Endothelial cell of umbilical vein (primary cell): ENCODE data around the gene STX8. TPM values are rescaled to one million over a fixed set of nuclear protein-coding genes. Genes with fewer than 3 reads are reported as not detected.

Experiments
- BruUV-seq: library from RNA; stranded (reverse); fragments of 400-500 nt; replicated peaks from 2 replicates; lab custom pipeline; 2021; lab: Mats Ljungman, UMichigan
- CTCF ChIA-PET: fragments of 300-600, 350-600 bp; sonication (Branson Sonifier 250); formaldehyde crosslinking; loops from one replicate; lab custom pipeline; 2021; ENCODE audit warnings: antibody characterized with exemption, inconsistent platforms; lab: Charles Lee
- POLR2A ChIA-PET: fragments of 300-600, 350-600 bp; sonication (Branson Sonifier 250); formaldehyde crosslinking; loops from one replicate; lab custom pipeline; 2021; ENCODE audit warnings: antibody characterized with exemption, inconsistent platforms; lab: Charles Lee
- DNase-seq: peaks from one replicate; pipeline ENCODE4 v3.0.0-alpha.2; 2011; ENCODE audit warnings: low read depth, low spot score
- FAIRE-seq: peaks from 2 replicates; lab custom pipeline; 2011; peaks lifted over from hg19 to GRCh38; lab: Jason Lieb, UNC
- H2AFZ ChIP-seq: 2 replicates; pipeline ENCODE4 v1.6.0; 2012; ENCODE audit warnings: low read depth, low read length, control low read depth, inconsistent platforms
- H3K27ac ChIP-seq: 2 replicates; pipeline ENCODE4 v1.5.1; 2011; ENCODE audit warnings: low read depth, mild to moderate bottlenecking, control low read depth, low read length, moderate library complexity; ENCODE audit not compliant: insufficient read depth
- H3K27me3 ChIP-seq, 2 experiments: 2 replicates each; pipeline versions ENCODE4 v1.6.0 to v1.6.1; 2011; ENCODE audit warnings: low read length in 2 of 2, mixed read lengths in 1 of 2; ENCODE audit not compliant: control insufficient read depth in 2 of 2, insufficient read depth in 2 of 2
- H3K36me3 ChIP-seq, 2 experiments: 2 replicates in 1 of 2; 3 replicates in 1 of 2; pipeline ENCODE4 v1.5.1; 2011; ENCODE audit warnings: low read length in 2 of 2, mild to moderate bottlenecking in 1 of 2, moderate library complexity in 1 of 2; ENCODE audit not compliant: control insufficient read depth in 2 of 2, insufficient read depth in 2 of 2; ENCODE audit errors: extremely low read depth in 1 of 2
- H3K4me1 ChIP-seq: 3 replicates; pipeline ENCODE4 v1.5.1; 2011; ENCODE audit warnings: mild to moderate bottlenecking, low read length; ENCODE audit not compliant: control insufficient read depth, insufficient read depth; ENCODE audit errors: extremely low read depth
- H3K4me2 ChIP-seq: 2 replicates; pipeline ENCODE4 v1.6.1; 2011; ENCODE audit warnings: low read length, control low read depth, mixed read lengths; ENCODE audit not compliant: insufficient read depth
- H3K4me3 ChIP-seq, 3 experiments: fragments of 200-600 bp in 1 of 3; sonication (generic), shearing (Covaris generic) in 1 of 3; replicated peaks in 1 of 3; 2 replicates each; pipeline ENCODE4 v1.5.1; 2011 to 2016; ENCODE audit warnings: control low read depth in 3 of 3, low read length in 3 of 3, mild to moderate bottlenecking in 2 of 3, inconsistent platforms in 1 of 3, low read depth in 1 of 3, moderate library complexity in 1 of 3; ENCODE audit not compliant: insufficient read depth in 1 of 3
- H3K79me2 ChIP-seq: 2 replicates; pipeline ENCODE4 v1.6.0; 2012; ENCODE audit warnings: low read length, inconsistent platforms; ENCODE audit not compliant: control insufficient read depth, insufficient read depth
- H3K9ac ChIP-seq: replicated peaks from 2 replicates; pipeline ENCODE3; 2011; ENCODE audit warnings: low read length, control low read depth; ENCODE audit not compliant: insufficient read depth; ENCODE audit errors: extremely low read depth
- H3K9me1 ChIP-seq: replicated peaks from 3 replicates; pipeline ENCODE4 v1.6.0; 2011; ENCODE audit warnings: mild to moderate bottlenecking, low read length; ENCODE audit not compliant: control insufficient read depth, insufficient read depth; ENCODE audit errors: extremely low read depth
- H3K9me3 ChIP-seq: replicated peaks from 2 replicates; pipeline ENCODE4 v1.5.1; 2012; ENCODE audit warnings: low read length, inconsistent platforms; ENCODE audit not compliant: control insufficient read depth, insufficient read depth
- H4K20me1 ChIP-seq: replicated peaks from 2 replicates; pipeline ENCODE3; 2011; ENCODE audit warnings: mild to moderate bottlenecking, low read length; ENCODE audit not compliant: control insufficient read depth, insufficient read depth; ENCODE audit errors: extremely low read depth
- EZH2 ChIP-seq: IDR thresholded peaks from 2 replicates; pipeline ENCODE4 v1.6.1; 2012; ENCODE audit warnings: borderline replicate concordance, low read depth, mild to moderate bottlenecking, moderate library complexity, low read length, inconsistent platforms; ENCODE audit not compliant: severe bottlenecking
- JUN ChIP-seq: IDR thresholded peaks from 2 replicates; pipeline ENCODE4 v1.6.1; 2011; ENCODE audit warnings: borderline replicate concordance, low read depth; ENCODE audit not compliant: insufficient read length, insufficient read depth
- MYC ChIP-seq: IDR thresholded peaks from one replicate; pipeline ENCODE4 v1.6.1; 2011; ENCODE audit warnings: mild to moderate bottlenecking, low read depth, low read length
- POLR2A ChIP-seq: IDR thresholded peaks from 2 replicates; pipeline ENCODE4 v1.6.1; 2012; ENCODE audit warnings: low read depth, mild to moderate bottlenecking, control low read depth, low read length
- POLR2AphosphoS5 ChIP-seq: IDR thresholded peaks from 2 replicates; pipeline ENCODE4 v1.6.1; 2012; ENCODE audit warnings: low read depth, mild to moderate bottlenecking, control low read depth, low read length, moderate library complexity; ENCODE audit not compliant: insufficient read depth
- dilution Hi-C: fragments of 300-500 bp; cut with MboI; formaldehyde crosslinking; loops from one replicate; pipeline ENCODE4 v1.15.0; 2019; ENCODE audit warnings: low sequenced_read_pairs; ENCODE audit not compliant: extremely low pct_ligation_motif_present
- intact Hi-C: fragments of 100-400 bp; cut with micrococcal nuclease; formaldehyde crosslinking; loops from one replicate; pipeline ENCODE4 v1.10.0; 2022
- polyA plus RNA-seq, 4 experiments: library from polyadenylated mRNA; depleted of rRNA in 3 of 4; stranded (reverse) in 3 of 4; unstranded in 1 of 4; fragments of >200 nt; gene quantifications; 2 replicates each; pipeline versions ENCODE4 v1.2.1 to v1.2.3, GENCODE V29; 2011 to 2012; ENCODE audit warnings: missing spikeins in 1 of 4
- total RNA-seq: library from RNA; stranded (reverse); gene quantifications from 2 replicates; pipeline ENCODE4 v1.2.3, GENCODE V29; 2021
- TF ChIP-seq, protein P1 (sequence below): IDR thresholded peaks from 2 replicates; pipeline ENCODE4 v1.6.1; 2011; ENCODE audit not compliant: insufficient read depth, insufficient read length
- TF ChIP-seq, protein P2 (sequence below), 2 donors: IDR thresholded peaks; 1 replicate in 1 of 2; 2 replicates in 1 of 2; pipeline ENCODE4 v1.5.1; 2011; ENCODE audit warnings: low read length in 2 of 2, mild to moderate bottlenecking in 2 of 2, moderate library complexity in 2 of 2, control low read depth in 1 of 2, inconsistent platforms in 1 of 2, low read depth in 1 of 2; ENCODE audit not compliant: insufficient read depth in 1 of 2; ENCODE audit errors: extremely low read depth in 1 of 2

Gene STX8
- total and polyA plus RNA-seq, 2 donors (not counting 3 experiments of a cell fraction or from before 2014, with no cell fraction given) = 25.9 to 67.3 TPM

DNA sequence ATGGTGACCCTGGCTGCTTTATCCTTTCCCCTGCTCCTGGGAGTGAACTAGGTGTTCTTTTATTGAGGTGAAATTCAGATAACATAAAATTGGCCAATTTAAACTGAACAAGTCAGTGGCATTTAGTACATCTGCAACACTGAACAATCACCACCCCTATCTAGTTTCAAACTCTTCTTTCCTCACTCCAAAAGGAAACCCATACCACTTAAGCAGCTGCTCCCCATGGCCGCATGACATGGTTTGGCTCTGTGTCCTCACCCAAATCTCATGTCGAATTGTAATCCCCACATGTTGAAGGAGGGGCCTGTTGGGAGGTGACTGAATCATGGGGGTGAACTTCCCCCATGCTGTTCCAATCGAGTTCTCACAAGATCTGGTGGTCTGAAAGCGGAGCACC lies 154.1 kb downstream of the STX8 start:
- no peaks in the 10 kb centered on the region for H3K36me3 ChIP-seq
- FAIRE-seq (no peak), DNase-seq (no peak)
- H3K9me1 ChIP-seq = no peaks in the 10 kb centered on the region
- ChIA-PET CTCF (no interaction called here), POLR2A (no interaction called here)
- no peaks in the 10 kb centered on the region for H3K4me1 ChIP-seq
- no peaks in the 10 kb centered on the region for H3K9me3 ChIP-seq
- dilution Hi-C loops = no loop called here
- no peak overlapping the region for H3K9ac ChIP-seq
- intact Hi-C loops = no loop called here
- H3K27me3 ChIP-seq = no peaks in the 10 kb centered on the region
- no peaks in the 10 kb centered on the region for H3K79me2 ChIP-seq
- no peak overlapping the region for H2AFZ ChIP-seq
- no peak overlapping the region for H3K27ac ChIP-seq
- H3K4me2 ChIP-seq = no peak overlapping the region
- TF ChIP-seq MYC (no peak), JUN (no peak), POLR2AphosphoS5 (no peak), EZH2 (no peak), POLR2A (no peak)
- TF ChIP-seq, protein P1, sequence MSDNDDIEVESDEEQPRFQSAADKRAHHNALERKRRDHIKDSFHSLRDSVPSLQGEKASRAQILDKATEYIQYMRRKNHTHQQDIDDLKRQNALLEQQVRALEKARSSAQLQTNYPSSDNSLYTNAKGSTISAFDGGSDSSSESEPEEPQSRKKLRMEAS = no peak
- TF ChIP-seq, protein P2, sequence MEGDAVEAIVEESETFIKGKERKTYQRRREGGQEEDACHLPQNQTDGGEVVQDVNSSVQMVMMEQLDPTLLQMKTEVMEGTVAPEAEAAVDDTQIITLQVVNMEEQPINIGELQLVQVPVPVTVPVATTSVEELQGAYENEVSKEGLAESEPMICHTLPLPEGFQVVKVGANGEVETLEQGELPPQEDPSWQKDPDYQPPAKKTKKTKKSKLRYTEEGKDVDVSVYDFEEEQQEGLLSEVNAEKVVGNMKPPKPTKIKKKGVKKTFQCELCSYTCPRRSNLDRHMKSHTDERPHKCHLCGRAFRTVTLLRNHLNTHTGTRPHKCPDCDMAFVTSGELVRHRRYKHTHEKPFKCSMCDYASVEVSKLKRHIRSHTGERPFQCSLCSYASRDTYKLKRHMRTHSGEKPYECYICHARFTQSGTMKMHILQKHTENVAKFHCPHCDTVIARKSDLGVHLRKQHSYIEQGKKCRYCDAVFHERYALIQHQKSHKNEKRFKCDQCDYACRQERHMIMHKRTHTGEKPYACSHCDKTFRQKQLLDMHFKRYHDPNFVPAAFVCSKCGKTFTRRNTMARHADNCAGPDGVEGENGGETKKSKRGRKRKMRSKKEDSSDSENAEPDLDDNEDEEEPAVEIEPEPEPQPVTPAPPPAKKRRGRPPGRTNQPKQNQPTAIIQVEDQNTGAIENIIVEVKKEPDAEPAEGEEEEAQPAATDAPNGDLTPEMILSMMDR (IDR thresholded peaks at IDR 0.05; ENCODE audit: extremely low read depth in 1 of 2, insufficient read depth in 1 of 2, low read depth in 1 of 2, low read length in 2 of 2) = no peak
- BruUV-seq = no TSS peak
- H3K4me3 ChIP-seq = no peak overlapping the region
- no peaks in the 10 kb centered on the region for H4K20me1 ChIP-seq
